GM21381 (cell line): ENCODE measurements around the gene MPZ.
"Not testable (repeated sequence)": the region's sequence is repeated elsewhere in the genome, so short reads cannot be mapped to it uniquely, and the experiment has no call there.

Experiments
- ATAC-seq: cut with Tn5 transposase; IDR thresholded peaks from one replicate; pipeline ENCODE4 v1.9.1; 2021; ENCODE audit warnings: mild to moderate bottlenecking, moderate library complexity; ENCODE audit not compliant: unreplicated experiment

The MPZ gene

GRCh38 chr1:161258439-161259344 lies 51.1 kb downstream of the MPZ start, which contains the start of gene PCP4L1:
Gene PCP4L1 (plus strand): TSS chr1:161258745. CDS start chr1:161258975, 230 bp downstream.
- ATAC-seq = no peak

- not testable (repeated sequence) for ATAC-seq
These were observed 52.7 kb downstream of the MPZ start for GRCh38 chr1:161257109-161257508.

- ATAC-seq = not testable (repeated sequence)
These were observed 53.7 kb downstream of the MPZ start for GRCh38 chr1:161255955-161256520.

GRCh38 chr1:161255302-161255701 lies 54.5 kb downstream of the MPZ start:
- not testable (repeated sequence) for ATAC-seq
